HEK293 (cell line): ENCODE results near the gene RYR2.

Experiments used
- CTCF ChIP-seq: fragments of 450-650 bp; formaldehyde crosslinking; IDR thresholded peaks from 2 replicates; pipeline ENCODE4 v1.5.1; 2016; ENCODE audit warnings: missing biosample characterization, missing genetic modification characterization
- KLF10 ChIP-seq: fragments of 450-650 bp; IDR thresholded peaks from 2 replicates; pipeline ENCODE4 v1.5.1; 2018; ENCODE audit warnings: missing biosample characterization, mild to moderate bottlenecking, missing genetic modification characterization
- KLF8 ChIP-seq: fragments of 450-650 bp; formaldehyde crosslinking; IDR thresholded peaks from 2 replicates; pipeline ENCODE4 v1.5.1; 2016; ENCODE audit warnings: missing biosample characterization, missing genetic modification characterization
- PATZ1 ChIP-seq: fragments of 450-650 bp; formaldehyde crosslinking; IDR thresholded peaks from 2 replicates; pipeline ENCODE4 v1.5.1; 2016; ENCODE audit warnings: missing biosample characterization, missing genetic modification characterization
- ZBTB26 ChIP-seq: fragments of 450-650 bp; formaldehyde crosslinking; optimal IDR thresholded peaks from 2 replicates; pipeline ENCODE3; 2016; ENCODE audit warnings: missing biosample characterization, mild to moderate bottlenecking, missing genetic modification characterization
- ZBTB8A ChIP-seq: fragments of 450-650 bp; formaldehyde crosslinking; IDR thresholded peaks from 2 replicates; pipeline ENCODE4 v1.5.1; 2016; ENCODE audit warnings: missing biosample characterization, missing genetic modification characterization
- ZNF423 ChIP-seq: fragments of 450-650 bp; formaldehyde crosslinking; IDR thresholded peaks from 2 replicates; pipeline ENCODE4 v1.5.1; 2016; ENCODE audit warnings: missing biosample characterization, missing genetic modification characterization
- ZNF776 ChIP-seq: fragments of 450-650 bp; formaldehyde crosslinking; IDR thresholded peaks from 2 replicates; pipeline ENCODE4 v1.5.0; 2017; ENCODE audit warnings: missing biosample characterization, missing genetic modification characterization, borderline replicate concordance

- TF ChIP-seq CTCF (tag by site-specific recombination): no peak
- no peak for TF ChIP-seq PATZ1 (tag by site-specific recombination)
- no peak for TF ChIP-seq KLF10 (tag by site-specific recombination)
- TF ChIP-seq KLF8 (tag by site-specific recombination): no peak
- TF ChIP-seq ZBTB8A (tag by site-specific recombination): no peak
- TF ChIP-seq ZNF776: no peak
- no peak for TF ChIP-seq ZBTB26 (tag by site-specific recombination)
- no peak for TF ChIP-seq ZNF423
Measured at GRCh38 chr1:237040823-237041222, 1.2 kb upstream of the RYR2 start.
